Smooth muscle cell (in vitro differentiated cells): ENCODE data around the gene ATG4A. TPM values are rescaled to one million over a fixed set of nuclear protein-coding genes. Genes with fewer than 3 reads are reported as not detected.

Source experiments
- DNase-seq: peaks from one replicate; lab custom pipeline; 2025; ENCODE audit not compliant: unreplicated experiment; lab: John Stamatoyannopoulos, UW
- H2AFZ ChIP-seq: fragments of 200-600 bp; sonication (generic); 2 replicates; pipeline ENCODE4 v1.6.0; 2016; ENCODE audit warnings: antibody characterized with exemption, low read depth, mild to moderate bottlenecking
- H3F3A ChIP-seq: fragments of 200-600 bp; sonication (generic); 2 replicates; pipeline ENCODE4 v1.6.0; 2017; ENCODE audit warnings: antibody characterized with exemption, low read depth
- H3K27ac ChIP-seq: fragments of 200-600 bp; sonication (generic); 2 replicates; pipeline ENCODE4 v1.5.1; 2016; ENCODE audit warnings: low read depth, mild to moderate bottlenecking
- H3K27me3 ChIP-seq: fragments of 200-600 bp; sonication (generic); 2 replicates; pipeline ENCODE4 v1.6.1; 2016; ENCODE audit warnings: low read depth, mild to moderate bottlenecking
- H3K36me3 ChIP-seq: fragments of 200-600 bp; sonication (generic); 2 replicates; pipeline ENCODE4 v1.5.1; 2016; ENCODE audit warnings: low read depth
- H3K4me1 ChIP-seq: fragments of 200-600 bp; sonication (generic); 2 replicates; pipeline ENCODE4 v1.5.1; 2016; ENCODE audit warnings: low read depth
- H3K4me2 ChIP-seq: fragments of 200-600 bp; sonication (generic); 2 replicates; pipeline ENCODE4 v1.6.0; 2016; ENCODE audit warnings: mild to moderate bottlenecking
- H3K4me3 ChIP-seq: fragments of 200-600 bp; sonication (generic); 2 replicates; pipeline ENCODE4 v1.5.1; 2016; ENCODE audit warnings: mild to moderate bottlenecking
- H3K79me2 ChIP-seq: fragments of 200-600 bp; sonication (generic); 2 replicates; pipeline ENCODE4 v1.6.0; 2016; ENCODE audit warnings: low read depth, mild to moderate bottlenecking
- H3K9ac ChIP-seq: fragments of 200-600 bp; sonication (generic); 2 replicates; pipeline ENCODE4 v1.6.0; 2016; ENCODE audit warnings: low read depth
- H3K9me3 ChIP-seq: fragments of 200-600 bp; sonication (generic); replicated peaks from 2 replicates; pipeline ENCODE4 v1.5.1; 2016; ENCODE audit warnings: low read depth
- H4K20me1 ChIP-seq: fragments of 200-600 bp; sonication (generic); 2 replicates; pipeline ENCODE4 v1.6.0; 2016; ENCODE audit warnings: low read depth
- WGBS: methylation state at CpG from one replicate; pipeline ENCODE4 v1.1.7; 2016; ENCODE audit warnings: low lambda C conversion rate; 5-methylcytosine and 5-hydroxymethylcytosine counted together
- polyA plus RNA-seq: library from polyadenylated mRNA; unstranded; fragments of >200 nt; fragmentation: Nextera tagmentation; extraction: Ambion mirVana; gene quantifications from 2 replicates; pipeline ENCODE4 v1.2.1, GENCODE V29; 2016
- total RNA-seq: library from RNA; depleted of rRNA; stranded (reverse); fragments of >200 nt; gene quantifications from 2 replicates; pipeline ENCODE4 v1.2.3, GENCODE V29; 2014
- TF ChIP-seq, protein P1 (sequence below): fragments of 200-600 bp; sonication (generic); IDR thresholded peaks from 2 replicates; pipeline ENCODE4 v1.5.1; 2017; ENCODE audit warnings: borderline replicate concordance, mild to moderate bottlenecking, antibody characterized with exemption; ENCODE audit not compliant: insufficient read depth, poor library complexity, severe bottlenecking

The ATG4A gene
- total and polyA plus RNA-seq, 2 experiments from 2014 or later: 14.0 to 14.3 TPM

DNA sequence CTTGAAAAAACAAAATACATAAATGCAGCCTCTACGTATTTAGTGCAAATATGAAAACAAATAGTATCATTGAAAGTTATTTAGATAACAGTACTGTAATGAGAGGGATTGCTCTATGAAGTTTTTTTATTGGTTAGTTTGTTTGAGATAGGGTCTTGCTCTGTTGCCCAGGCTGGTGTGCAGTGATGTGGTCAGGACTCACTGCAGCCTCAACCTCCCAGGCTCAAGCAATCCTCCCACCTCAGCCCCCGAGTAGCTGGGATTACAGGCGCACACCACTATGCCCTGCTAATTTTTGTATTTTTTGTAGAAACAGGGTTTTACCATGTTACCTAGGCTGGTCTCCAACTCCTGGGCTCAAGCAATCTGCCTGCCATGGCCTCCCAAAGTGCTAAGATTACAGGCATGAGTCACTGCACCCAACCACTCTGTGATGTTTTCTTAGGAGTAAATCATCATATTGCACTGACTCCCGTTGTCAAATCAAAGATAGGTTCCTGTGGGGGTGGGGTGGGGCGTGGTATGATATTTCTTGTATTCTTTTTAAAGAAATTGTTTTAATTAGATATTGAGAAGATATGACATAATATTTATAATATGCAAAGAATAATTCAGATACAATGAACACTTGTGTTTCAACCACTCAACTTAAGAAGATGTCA, 75.8 kb downstream of the ATG4A start:
- no peaks in the 10 kb centered on the region for H3K27me3 ChIP-seq
- no peak overlapping the region for H3K4me2 ChIP-seq
- H3K79me2 ChIP-seq: no peaks in the 10 kb centered on the region
- no peaks in the 10 kb centered on the region for H3K4me1 ChIP-seq
- no peaks in the 10 kb centered on the region for H3K36me3 ChIP-seq
- H4K20me1 ChIP-seq: no peaks in the 10 kb centered on the region
- no peaks in the 10 kb centered on the region for H3K9me3 ChIP-seq
- WGBS: 82% methylated on average over 5 of the region's 5 CpGs
- TF ChIP-seq, protein P1, sequence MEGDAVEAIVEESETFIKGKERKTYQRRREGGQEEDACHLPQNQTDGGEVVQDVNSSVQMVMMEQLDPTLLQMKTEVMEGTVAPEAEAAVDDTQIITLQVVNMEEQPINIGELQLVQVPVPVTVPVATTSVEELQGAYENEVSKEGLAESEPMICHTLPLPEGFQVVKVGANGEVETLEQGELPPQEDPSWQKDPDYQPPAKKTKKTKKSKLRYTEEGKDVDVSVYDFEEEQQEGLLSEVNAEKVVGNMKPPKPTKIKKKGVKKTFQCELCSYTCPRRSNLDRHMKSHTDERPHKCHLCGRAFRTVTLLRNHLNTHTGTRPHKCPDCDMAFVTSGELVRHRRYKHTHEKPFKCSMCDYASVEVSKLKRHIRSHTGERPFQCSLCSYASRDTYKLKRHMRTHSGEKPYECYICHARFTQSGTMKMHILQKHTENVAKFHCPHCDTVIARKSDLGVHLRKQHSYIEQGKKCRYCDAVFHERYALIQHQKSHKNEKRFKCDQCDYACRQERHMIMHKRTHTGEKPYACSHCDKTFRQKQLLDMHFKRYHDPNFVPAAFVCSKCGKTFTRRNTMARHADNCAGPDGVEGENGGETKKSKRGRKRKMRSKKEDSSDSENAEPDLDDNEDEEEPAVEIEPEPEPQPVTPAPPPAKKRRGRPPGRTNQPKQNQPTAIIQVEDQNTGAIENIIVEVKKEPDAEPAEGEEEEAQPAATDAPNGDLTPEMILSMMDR: no peak
- H2AFZ ChIP-seq: no peak overlapping the region
- H3K4me3 ChIP-seq: no peak overlapping the region
- H3K27ac ChIP-seq: no peak overlapping the region
- H3F3A ChIP-seq: no peaks in the 10 kb centered on the region
- no peak for DNase-seq
- H3K9ac ChIP-seq: no peak overlapping the region

- Histone ChIP-seq H3K4me2 (no peak overlapping the region), H3K79me2 (no peaks in the 10 kb centered on the region), H3K27ac (no peak overlapping the region), H2AFZ (no peak overlapping the region), H3K36me3 (no peaks in the 10 kb centered on the region), H3K4me1 (no peaks in the 10 kb centered on the region), H3K9me3 (no peaks in the 10 kb centered on the region), H3F3A (no peaks in the 10 kb centered on the region), H3K4me3 (no peak overlapping the region), H4K20me1 (no peaks in the 10 kb centered on the region), H3K9ac (no peak overlapping the region), H3K27me3 (no peaks in the 10 kb centered on the region)
- TF ChIP-seq, protein P1: no peak
- no peak for DNase-seq
- WGBS: 84% methylated on average over 9 of the region's 9 CpGs
These were observed 77.6 kb downstream of the ATG4A start for GRCh38 chrX:108168961-108169740.

- Histone ChIP-seq H3K9me3 (no peaks in the 10 kb centered on the region), H4K20me1 (no peaks in the 10 kb centered on the region), H3K4me1 (no peaks in the 10 kb centered on the region), H3K4me3 (no peak overlapping the region), H3K79me2 (no peaks in the 10 kb centered on the region), H3K27ac (no peak overlapping the region), H3K36me3 (no peaks in the 10 kb centered on the region), H2AFZ (no peak overlapping the region), H3F3A (no peaks in the 10 kb centered on the region), H3K27me3 (no peaks in the 10 kb centered on the region), H3K4me2 (no peak overlapping the region), H3K9ac (no peak overlapping the region)
- no peak for DNase-seq
- TF ChIP-seq, protein P1: no peak
- 89% methylated on average over 3 of the region's 3 CpGs for WGBS
These were observed 78.2 kb downstream of the ATG4A start for GRCh38 chrX:108169768-108170167.

DNA sequence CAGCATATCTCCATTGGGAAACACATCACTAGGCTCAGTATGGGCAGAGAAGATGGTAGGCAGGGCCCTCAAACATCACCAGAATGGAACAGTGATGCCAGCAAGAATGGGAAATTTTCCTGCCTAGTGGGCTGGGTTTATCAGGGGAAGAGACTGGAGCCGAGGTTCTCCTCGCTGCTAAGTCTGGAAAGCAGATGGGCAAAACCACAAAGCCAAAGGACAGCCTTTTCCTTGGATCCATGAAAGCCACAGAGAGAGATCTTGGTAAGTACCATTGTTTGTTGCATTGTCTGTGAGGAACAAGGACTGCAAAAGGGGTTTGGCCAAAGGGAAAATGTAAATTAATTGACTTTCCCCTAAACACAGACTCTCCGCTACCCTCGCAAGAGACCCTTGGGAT, 80.1 kb downstream of the ATG4A start:
- H3K36me3 ChIP-seq: no peaks in the 10 kb centered on the region
- no peaks in the 10 kb centered on the region for H3F3A ChIP-seq
- no peak for DNase-seq
- no peaks in the 10 kb centered on the region for H3K79me2 ChIP-seq
- no peaks in the 10 kb centered on the region for H3K27me3 ChIP-seq
- 82% methylated on average over 4 of the region's 4 CpGs for WGBS
- H3K9ac ChIP-seq: no peak overlapping the region
- H3K4me2 ChIP-seq: no peak overlapping the region
- H2AFZ ChIP-seq: no peak overlapping the region
- TF ChIP-seq, protein P1: no peak
- H3K4me3 ChIP-seq: no peak overlapping the region
- no peaks in the 10 kb centered on the region for H3K9me3 ChIP-seq
- H3K27ac ChIP-seq: no peak overlapping the region
- no peaks in the 10 kb centered on the region for H4K20me1 ChIP-seq
- H3K4me1 ChIP-seq: peaks cover 2% of the 10 kb centered on the region
